Heart left ventricle (tissue), 16 donors: ENCODE measurements around the gene SCYGR1. TPM values are rescaled to one million over a fixed set of nuclear protein-coding genes. Genes with fewer than 3 reads are reported as not detected.

Source experiments
- ATAC-seq, 4 donors: fragments of 200-7000 bp; cut with Tn5 transposase; one replicate each; pipeline ENCODE4 v1.9.1; 2020 to 2022; ENCODE audit warnings: moderate library complexity in 4 of 4, mild to moderate bottlenecking in 3 of 4, moderate number of reproducible peaks in 1 of 4
- DNase-seq, 5 donors: peaks; one replicate each; pipeline ENCODE4 v3.0.0-alpha.2; 2020
- H3K27ac ChIP-seq, 12 donors: fragments of 200-600 bp; sonication (generic) in 4 of 12; one replicate each; pipeline versions ENCODE4 v1.5.0 to v1.8.0; 2016 to 2022; ENCODE audit warnings: mild to moderate bottlenecking in 2 of 12
- H3K27me3 ChIP-seq, 9 donors: fragments of 200-600 bp; sonication (generic) in 2 of 9; one replicate each; pipeline versions ENCODE4 v1.5.1 to v1.8.0; 2016 to 2022; ENCODE audit warnings: mild to moderate bottlenecking in 3 of 9
- H3K36me3 ChIP-seq, 9 donors: fragments of 200-600 bp; sonication (generic) in 2 of 9; one replicate each; pipeline versions ENCODE4 v1.5.0 to v1.8.0; 2018 to 2022; ENCODE audit warnings: mild to moderate bottlenecking in 2 of 9
- H3K4me1 ChIP-seq, 12 donors: fragments of 200-600 bp; sonication (generic) in 4 of 12; one replicate each; pipeline versions ENCODE4 v1.5.0 to v1.8.0; 2016 to 2022; ENCODE audit warnings: mild to moderate bottlenecking in 3 of 12
- H3K4me3 ChIP-seq, 12 donors: fragments of 200-600 bp; sonication (generic) in 4 of 12; one replicate each; pipeline versions ENCODE4 v1.5.0 to v1.8.0; 2017 to 2022; ENCODE audit warnings: mild to moderate bottlenecking in 9 of 12, moderate library complexity in 4 of 12
- H3K9me3 ChIP-seq, 12 donors: fragments of 200-600 bp; sonication (generic) in 4 of 12; one replicate each; pipeline versions ENCODE4 v1.5.0 to v1.8.0; 2016 to 2022; ENCODE audit warnings: mild to moderate bottlenecking in 1 of 12
- CTCF ChIP-seq, 12 donors: fragments of 200-600 bp; sonication (generic) in 4 of 12; IDR thresholded peaks; one replicate each; pipeline versions ENCODE4 v1.5.0 to v1.8.0; 2018 to 2022; ENCODE audit warnings: antibody characterized with exemption in 12 of 12, mild to moderate bottlenecking in 5 of 12
- POLR2A ChIP-seq, 2 donors: fragments of 450-650 bp; IDR thresholded peaks; one replicate each; pipeline ENCODE4 v1.6.1; 2017; ENCODE audit warnings: antibody characterized with exemption in 2 of 2, mild to moderate bottlenecking in 2 of 2, moderate library complexity in 2 of 2
- WGBS, 4 donors: extraction: QIAGEN DNeasy Blood & Tissue Kit in 2 of 4; methylation state at CpG; one replicate each; pipeline versions ENCODE4 v1.1.5 to v1.1.7; 2013 to 2018; 5-methylcytosine and 5-hydroxymethylcytosine counted together
- intact Hi-C, 10 donors: fragments of 100-400 bp; cut with DNase I; formaldehyde crosslinking; loops; one replicate each; pipeline versions ENCODE4 v1.11.1 to v1.14.2; 2022
- polyA plus RNA-seq, 2 donors: library from polyadenylated mRNA; stranded (reverse); fragments of 200-250 nt; gene quantifications; one replicate each; pipeline ENCODE4 v1.2.3, GENCODE V29; 2013
- total RNA-seq, 9 donors: library from RNA; depleted of rRNA in 2 of 9; stranded (reverse); fragments of >200 nt in 2 of 9; fragmentation: NEBNext Ultra II Directional in 3 of 9; extraction: Animal tissue kit (Norgen Biotek cat#: 25700) in 3 of 9; gene quantifications; one replicate each; pipeline versions ENCODE4 v1.1.0 to v1.2.4, GENCODE V29; 2016 to 2023
- donor health status: ischemic (EF 13 %, LVEDD 7.1; RV severe dilation, severe dysfunction).
- donor health status: healthy with polysubstance abuse.
- donor health status: DM: no; HTN: yes; CAD: no.
- donor health status: DM: no; HTN: no; CAD: no.
- donor health status: ischemic (EF 25% LVEDD 6.9; RV normal size, moderate dysfunction).
- donor health status: ischemic (EF 25% LVEDD 5.7; RV mildly dilated, moderate dysfunction).
- donor health status: healthy.
- donor health status: DM: yes; HTN: yes; CAD: no.
- donor health status: ischemic (EF 35%, LVEDD 5.7; RV mildly dilated, moderate dysfunction).
- donor health status: nonischemic (EF 11% LVEDD 7.7; RV severe dilation, severe dysfunction).
- donor health status: DM: yes; HTN: yes; CAD: no.
- donor health status: PGD.
- donor health status: ischemic (EF 29% LVEDD 5.4; RV normal size, mild dysfunction).
- donor health status: nonischemic (EF 23%, LVEDD 6.1; RV moderate dilation, normal function).

SCYGR1 gene
- total and polyA plus RNA-seq, 11 donors = not detected

GRCh38 chr2:227360351-227360750 lies 27.4 kb downstream of the SCYGR1 start:
- H3K4me3 ChIP-seq = no peak overlapping the region
- DNase-seq = no peak
- WGBS, 4 donors = 68 to 84% (median 73%) methylated on average over 5 of the region's 5 CpGs
- ATAC-seq = no peak
- H3K27ac ChIP-seq = no peak overlapping the region
- H3K9me3 ChIP-seq = no peaks in the 10 kb centered on the region
- no peak for TF ChIP-seq CTCF (IDR thresholded peaks at IDR 0.05)
- no peak for TF ChIP-seq POLR2A (IDR thresholded peaks at IDR 0.05)
- no peaks in the 10 kb centered on the region for H3K27me3 ChIP-seq
- peaks cover 0 to 62% (median 49%) of the 10 kb centered on the region in 9 donors for H3K36me3 ChIP-seq
- H3K4me1 ChIP-seq = no peaks in the 10 kb centered on the region
- intact Hi-C loops = no loop called here

GRCh38 chr2:227351639-227352038 lies 36.1 kb downstream of the SCYGR1 start:
- Histone ChIP-seq H3K9me3 (no peaks in the 10 kb centered on the region), H3K4me1 (no peaks in the 10 kb centered on the region), H3K36me3 (peaks cover 0 to 85% (median 51%) of the 10 kb centered on the region in 9 donors), H3K4me3 (no peak overlapping the region), H3K27ac (no peak overlapping the region), H3K27me3 (no peaks in the 10 kb centered on the region)
- ATAC-seq (no peak), DNase-seq (no peak)
- 63 to 79% (median 72%) methylated on average over 4 of the region's 4 CpGs for WGBS, 4 donors
- TF ChIP-seq POLR2A (IDR thresholded peaks at IDR 0.05) = no peak
- no peak for TF ChIP-seq CTCF (IDR thresholded peaks at IDR 0.05)
- intact Hi-C loops = no loop called here

GRCh38 chr2:227349989-227350612 lies 37.6 kb downstream of the SCYGR1 start:
- H3K4me3 ChIP-seq = no peak overlapping the region
- H3K36me3 ChIP-seq = peaks cover 0 to 82% (median 51%) of the 10 kb centered on the region in 9 donors
- no peak for DNase-seq
- TF ChIP-seq CTCF (IDR thresholded peaks at IDR 0.05) = no peak
- no peak for TF ChIP-seq POLR2A (IDR thresholded peaks at IDR 0.05)
- ATAC-seq = no peak
- no peaks in the 10 kb centered on the region for H3K9me3 ChIP-seq
- no peaks in the 10 kb centered on the region for H3K27me3 ChIP-seq
- intact Hi-C loops = no loop called here
- WGBS, 4 donors = 96% methylated on average over 7 of the region's 7 CpGs
- no peaks in the 10 kb centered on the region for H3K4me1 ChIP-seq
- no peak overlapping the region for H3K27ac ChIP-seq

- TF ChIP-seq POLR2A (IDR thresholded peaks at IDR 0.05) (no peak), CTCF (IDR thresholded peaks at IDR 0.05) (no peak)
- Histone ChIP-seq H3K4me3 (no peak overlapping the region), H3K4me1 (no peaks in the 10 kb centered on the region), H3K27ac (no peak overlapping the region), H3K36me3 (peaks cover 0 to 86% (median 64%) of the 10 kb centered on the region in 9 donors), H3K27me3 (no peaks in the 10 kb centered on the region), H3K9me3 (no peaks in the 10 kb centered on the region)
- intact Hi-C loops = no loop called here
- 67 to 98% (median 96%) methylated on average over 2 of the region's 2 CpGs for WGBS, 4 donors
- ATAC-seq = no peak
- no peak for DNase-seq
Measured at GRCh38 chr2:227348324-227348723, 39.4 kb downstream of the SCYGR1 start.
